OCI-LY1 (cell line): Measurements from ENCODE around the gene C22orf39.

ENCODE experiments used
- H2AFZ ChIP-seq: fragments of 200-600 bp; sonication (generic), shearing (Covaris generic); 2 replicates; pipeline ENCODE4 v1.6.0; 2014; ENCODE audit warnings: antibody characterized with exemption, mild to moderate bottlenecking, low read length
- H3F3A ChIP-seq: fragments of 200-600 bp; sonication (generic), shearing (Covaris generic); 2 replicates; pipeline ENCODE4 v1.6.0; 2014; ENCODE audit warnings: mild to moderate bottlenecking, antibody characterized with exemption, low read length, moderate library complexity; ENCODE audit not compliant: insufficient read depth
- H3K27ac ChIP-seq: fragments of 200-600 bp; sonication (generic); 2 replicates; pipeline ENCODE4 v1.5.1; 2014; ENCODE audit warnings: low read length, mixed run types, mild to moderate bottlenecking, low read depth; ENCODE audit not compliant: poor library complexity, severe bottlenecking
- H3K27me3 ChIP-seq: fragments of 200-600 bp; sonication (generic); 2 replicates; pipeline ENCODE4 v1.6.0; 2014; ENCODE audit warnings: antibody characterized with exemption, mild to moderate bottlenecking, low read length, moderate library complexity; ENCODE audit not compliant: insufficient read depth
- H3K36me3 ChIP-seq: fragments of 200-600 bp; sonication (generic); 2 replicates; pipeline ENCODE4 v1.6.1; 2014; ENCODE audit warnings: mild to moderate bottlenecking, antibody characterized with exemption, low read length, moderate library complexity, mixed read lengths; ENCODE audit not compliant: insufficient read depth
- H3K4me1 ChIP-seq: fragments of 200-600 bp; sonication (generic); 2 replicates; pipeline ENCODE4 v1.5.1; 2014; ENCODE audit warnings: mild to moderate bottlenecking, low read length, moderate library complexity; ENCODE audit not compliant: insufficient read depth, severe bottlenecking
- H3K4me2 ChIP-seq: fragments of 200-600 bp; sonication (generic), shearing (Covaris generic); 2 replicates; pipeline ENCODE4 v1.6.1; 2014; ENCODE audit warnings: low read length
- H3K4me3 ChIP-seq: fragments of 200-600 bp; sonication (generic); 2 replicates; pipeline ENCODE4 v1.5.1; 2014; ENCODE audit warnings: low read length, low read depth, mild to moderate bottlenecking, mixed read lengths; ENCODE audit not compliant: poor library complexity, severe bottlenecking
- H3K79me2 ChIP-seq: fragments of 200-600 bp; shearing (Covaris generic); 2 replicates; pipeline ENCODE4 v1.6.1; 2016; ENCODE audit warnings: mixed run types, low read length, mixed read lengths; ENCODE audit not compliant: insufficient read depth
- H3K9ac ChIP-seq: fragments of 200-600 bp; sonication (generic), shearing (Covaris generic); 2 replicates; pipeline ENCODE4 v1.6.1; 2014; ENCODE audit warnings: mild to moderate bottlenecking, low read length, mixed read lengths
- H3K9me2 ChIP-seq: fragments of 200-600 bp; sonication (generic), shearing (Covaris generic); 2 replicates; pipeline ENCODE4 v1.6.1; 2014; ENCODE audit warnings: low read depth, mild to moderate bottlenecking, low read length, mixed read lengths
- H3K9me3 ChIP-seq: fragments of 200-600 bp; shearing (Covaris generic); 2 replicates; pipeline ENCODE4 v1.6.1; 2014; ENCODE audit warnings: low read length, mixed read lengths
- H4K20me1 ChIP-seq: fragments of 200-600 bp; sonication (generic), shearing (Covaris generic); 2 replicates; pipeline ENCODE4 v1.6.0; 2016; ENCODE audit warnings: mild to moderate bottlenecking, low read length; ENCODE audit not compliant: insufficient read depth
- CTCF ChIP-seq: fragments of 200-600 bp; sonication (generic), shearing (Covaris generic); IDR thresholded peaks from 2 replicates; pipeline ENCODE4 v1.5.1; 2017; ENCODE audit warnings: mild to moderate bottlenecking, antibody characterized with exemption, low read length, moderate library complexity, mixed read lengths
- EZH2 ChIP-seq: fragments of 200-600 bp; sonication (generic), shearing (Covaris generic); IDR thresholded peaks from 2 replicates; pipeline ENCODE4 v1.8.0; 2017; ENCODE audit warnings: borderline replicate concordance, mixed run types, mild to moderate bottlenecking, antibody characterized with exemption, low read length, moderate library complexity, mixed read lengths

Gene C22orf39

DNA sequence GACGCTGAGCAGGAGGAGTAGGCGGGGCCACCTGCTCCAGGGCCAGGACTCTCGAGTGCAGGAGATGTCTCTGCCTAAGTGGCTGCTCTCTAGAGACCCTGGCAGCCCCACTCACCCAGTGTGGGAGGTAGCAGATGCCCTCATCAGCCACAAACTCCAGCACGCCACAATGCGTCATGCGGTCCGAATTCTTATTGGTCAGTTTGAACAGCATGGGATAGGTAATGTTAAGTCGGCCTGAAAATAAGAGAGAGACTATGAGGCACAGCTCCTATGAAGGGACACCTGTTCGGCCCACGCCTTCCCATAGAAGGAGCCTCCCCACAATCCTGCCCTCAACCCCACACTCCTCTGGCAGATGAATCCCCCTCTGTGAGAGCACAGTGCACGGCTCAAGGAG lies 24.1 kb upstream of the C22orf39 start:
- Histone ChIP-seq H3K4me2 (no peak overlapping the region), H3K9me2 (no peaks in the 10 kb centered on the region), H3K9me3 (no peaks in the 10 kb centered on the region), H4K20me1 (no peaks in the 10 kb centered on the region), H3K79me2 (peaks cover 10% of the 10 kb centered on the region), H3K4me3 (no peak overlapping the region), H3K27ac (no peak overlapping the region), H3K9ac (no peak overlapping the region), H3K4me1 (no peaks in the 10 kb centered on the region), H3F3A (no peaks in the 10 kb centered on the region), H3K36me3 (peaks cover 85% of the 10 kb centered on the region), H2AFZ (no peak overlapping the region), H3K27me3 (no peaks in the 10 kb centered on the region)
- TF ChIP-seq CTCF, result no peak
- TF ChIP-seq EZH2, result no peak

DNA sequence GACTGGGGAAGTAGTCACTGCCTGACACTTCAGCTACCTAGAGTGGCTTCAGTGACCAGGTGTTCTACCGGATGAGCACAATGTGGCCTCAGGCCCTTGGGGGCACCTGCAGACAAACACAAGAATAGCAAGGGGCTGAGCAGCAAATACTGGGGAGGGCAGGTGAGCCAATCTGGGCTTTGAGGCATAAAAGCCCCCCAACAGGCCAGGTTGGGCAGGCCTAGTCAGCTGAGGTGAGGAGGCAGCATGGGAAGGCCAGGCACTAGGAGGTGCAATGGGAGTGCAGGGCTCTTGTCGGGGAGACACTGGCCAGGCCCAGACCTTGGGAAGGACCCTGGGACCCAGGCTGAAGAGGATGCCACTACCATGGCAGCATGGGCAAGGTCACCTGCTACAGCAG lies 22.5 kb upstream of the C22orf39 start:
- no peak overlapping the region for H3K4me3 ChIP-seq
- peaks cover 93% of the 10 kb centered on the region for H3K36me3 ChIP-seq
- no peak overlapping the region for H2AFZ ChIP-seq
- no peaks in the 10 kb centered on the region for H3K9me3 ChIP-seq
- no peak overlapping the region for H3K27ac ChIP-seq
- no peaks in the 10 kb centered on the region for H3F3A ChIP-seq
- H3K9me2 ChIP-seq, result no peaks in the 10 kb centered on the region
- no peaks in the 10 kb centered on the region for H4K20me1 ChIP-seq
- TF ChIP-seq CTCF (no peak), EZH2 (no peak)
- no peaks in the 10 kb centered on the region for H3K27me3 ChIP-seq
- H3K9ac ChIP-seq, result no peak overlapping the region
- no peaks in the 10 kb centered on the region for H3K79me2 ChIP-seq
- H3K4me2 ChIP-seq, result no peak overlapping the region
- H3K4me1 ChIP-seq, result no peaks in the 10 kb centered on the region

- Histone ChIP-seq H3K4me2 (no peak overlapping the region), H4K20me1 (no peaks in the 10 kb centered on the region), H3K9me3 (no peaks in the 10 kb centered on the region), H3K4me1 (no peaks in the 10 kb centered on the region), H3K4me3 (no peak overlapping the region), H3F3A (no peaks in the 10 kb centered on the region), H3K9ac (no peak overlapping the region), H2AFZ (no peak overlapping the region), H3K9me2 (no peaks in the 10 kb centered on the region), H3K27ac (no peak overlapping the region), H3K27me3 (no peaks in the 10 kb centered on the region), H3K79me2 (no peaks in the 10 kb centered on the region), H3K36me3 (peaks cover 93% of the 10 kb centered on the region)
- TF ChIP-seq CTCF, result no peak
- no peak for TF ChIP-seq EZH2
Observed at GRCh38 chr22:19469421-19469820, 21.9 kb upstream of the C22orf39 start.
